ENCODE measurements around the gene URB2. TPM values are rescaled to one million over a fixed set of nuclear protein-coding genes. Genes with fewer than 3 reads are reported as not detected.

URB2 gene
- total and polyA plus RNA-seq, 2 experiments from 2014 or later: 7.6 to 44.3 TPM

- TF ChIP-seq ZNF462 (CRISPR knock-in tag; IDR thresholded peaks at IDR 0.05) (no peak), EZH2 (IDR thresholded peaks at IDR 0.05; ENCODE audit: low read depth, unreplicated experiment) (no peak), STAT1 (IDR thresholded peaks at IDR 0.05; ENCODE audit: unreplicated experiment) (no peak), NANOG (IDR thresholded peaks at IDR 0.05; ENCODE audit: borderline replicate concordance) (no peak), EZH2phosphoT487 (IDR thresholded peaks at IDR 0.05; ENCODE audit: unreplicated experiment) (no peak), POLR2AphosphoS5 (IDR thresholded peaks at IDR 0.05; ENCODE audit: low read depth) (no peak), CTCF (conservative IDR thresholded peaks at IDR 0.05; ENCODE audit: low read depth in 2 of 2) (no peak), JUNB (IDR thresholded peaks at IDR 0.05; ENCODE audit: unreplicated experiment) (no peak)
Observed at GRCh38 chr1:229648406-229648805, 22.4 kb downstream of the URB2 start (continued).

DNA sequence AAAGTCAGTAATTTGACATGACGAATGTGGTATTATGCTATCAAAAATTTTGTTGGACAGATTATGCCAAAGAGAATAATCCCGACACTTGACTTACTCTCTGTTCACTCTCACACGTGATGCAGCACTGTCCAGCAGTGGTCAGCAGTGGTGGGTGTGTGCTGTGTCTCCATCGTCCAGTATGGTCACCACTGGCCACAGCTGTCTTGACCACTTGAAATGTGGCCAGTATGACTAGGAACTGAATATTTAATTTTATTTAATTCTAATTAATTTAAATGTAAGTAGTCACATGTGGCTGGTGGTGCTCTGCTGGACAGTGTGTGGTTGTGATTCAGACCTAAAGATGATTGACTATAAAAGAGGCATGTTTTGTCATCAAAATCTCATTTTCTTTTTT is 24.0 kb downstream of the URB2 start:
- peaks cover 2% of the 10 kb centered on the region for H3K27me3 Mint-ChIP-seq (ENCODE audit: insufficient read depth, low read depth, poor library complexity)

More for the DNA sequence above, 24.0 kb downstream of the URB2 start:
- Histone ChIP-seq H3K4me1 (ENCODE audit: insufficient read depth) (no peaks in the 10 kb centered on the region), H3K79me2 (replicated peaks; ENCODE audit: insufficient read depth) (no peaks in the 10 kb centered on the region), H3K27me3 (ENCODE audit: insufficient read depth) (no peaks in the 10 kb centered on the region), H3K4me2 (no peak overlapping the region), H2AFZ (no peak overlapping the region), H3F3A (replicated peaks; ENCODE audit: low read depth) (no peaks in the 10 kb centered on the region), H3K36me3 (ENCODE audit: insufficient read depth) (peaks cover 66% of the 10 kb centered on the region), H3K27ac (ENCODE audit: low read depth) (no peak overlapping the region), H3K9me2 (ENCODE audit: insufficient read depth) (no peaks in the 10 kb centered on the region), H4K20me1 (replicated peaks; ENCODE audit: insufficient read depth) (peaks cover 5% of the 10 kb centered on the region; the same call in 1 of the 2 replicates), H3K4me3 (no peak overlapping the region)
- Mint-ChIP-seq H3K4me3 (no peak overlapping the region), H3K9me3 (no peaks in the 10 kb centered on the region), H3K36me3 (ENCODE audit: low read depth) (peaks cover 79% of the 10 kb centered on the region), H3K4me1 (no peaks in the 10 kb centered on the region), H3K27ac (no peak overlapping the region)
- TF ChIP-seq NANOG (IDR thresholded peaks at IDR 0.05; ENCODE audit: borderline replicate concordance) (no peak), STAT1 (IDR thresholded peaks at IDR 0.05; ENCODE audit: unreplicated experiment) (no peak), POLR2AphosphoS5 (IDR thresholded peaks at IDR 0.05; ENCODE audit: low read depth) (no peak), EZH2 (IDR thresholded peaks at IDR 0.05; ENCODE audit: low read depth, unreplicated experiment) (no peak)
- DNase-seq (ENCODE audit: low spot score): no peak
- no peak for ATAC-seq
